Measurements from ENCODE around the gene NDUFB10.

Gene NDUFB10

GRCh38 chr16:1976216-1976520, 16.8 kb downstream of the NDUFB10 start:
- Histone ChIP-seq H3K27me3 (ENCODE audit: insufficient read depth, insufficient read length) (no peaks in the 10 kb centered on the region), H3K9me3 (ENCODE audit: insufficient read depth, low read length) (no peaks in the 10 kb centered on the region), H3K36me3 (ENCODE audit: insufficient read depth, insufficient read length, low read length) (peaks cover 72% of the 10 kb centered on the region), H3K4me3 (ENCODE audit: insufficient read length, low read depth) (no peak overlapping the region), H3K9ac (ENCODE audit: insufficient read length, low read depth) (no peak overlapping the region), H3K4me1 (ENCODE audit: insufficient read depth, insufficient read length) (peaks cover 7% of the 10 kb centered on the region)
- TF ChIP-seq YY1 (IDR thresholded peaks at IDR 0.05; ENCODE audit: insufficient read depth, insufficient read length) (no peak), SUZ12 (IDR thresholded peaks at IDR 0.05; ENCODE audit: extremely low read depth, insufficient read depth, insufficient read length) (no peak)
- no peak for DNase-seq (ENCODE audit: low read depth, low spot score)

GRCh38 chr16:1976951-1977874, 17.9 kb downstream of the NDUFB10 start:
- Histone ChIP-seq H3K9me3 (ENCODE audit: insufficient read depth, low read length) (no peaks in the 10 kb centered on the region), H3K4me3 (ENCODE audit: insufficient read length, low read depth) (no peak overlapping the region), H3K36me3 (ENCODE audit: insufficient read depth, insufficient read length, low read length) (peaks cover 72% of the 10 kb centered on the region), H3K4me1 (ENCODE audit: insufficient read depth, insufficient read length) (peaks cover 18% of the 10 kb centered on the region), H3K9ac (ENCODE audit: insufficient read length, low read depth) (no peak overlapping the region), H3K27me3 (ENCODE audit: insufficient read depth, insufficient read length) (no peaks in the 10 kb centered on the region)
- TF ChIP-seq YY1 (IDR thresholded peaks at IDR 0.05; ENCODE audit: insufficient read depth, insufficient read length) (no peak), ZNF274 (IDR thresholded peaks at IDR 0.05; ENCODE audit: low read depth, low read length) (no peak), SUZ12 (IDR thresholded peaks at IDR 0.05; ENCODE audit: extremely low read depth, insufficient read depth, insufficient read length) (no peak)
- no peak for DNase-seq (ENCODE audit: low read depth, low spot score)

GRCh38 chr16:1977875-1978268, 18.5 kb downstream of the NDUFB10 start:
- DNase-seq (ENCODE audit: low read depth, low spot score) = no peak
- H3K4me3 ChIP-seq (ENCODE audit: insufficient read length, low read depth) = no peak overlapping the region
- H3K9ac ChIP-seq (ENCODE audit: insufficient read length, low read depth) = no peak overlapping the region
- H3K27me3 ChIP-seq (ENCODE audit: insufficient read depth, insufficient read length) = no peaks in the 10 kb centered on the region
- H3K36me3 ChIP-seq (ENCODE audit: insufficient read depth, insufficient read length, low read length) = peaks cover 72% of the 10 kb centered on the region
- no peaks in the 10 kb centered on the region for H3K9me3 ChIP-seq (ENCODE audit: insufficient read depth, low read length)
- H3K4me1 ChIP-seq (ENCODE audit: insufficient read depth, insufficient read length) = peaks cover 15% of the 10 kb centered on the region
- TF ChIP-seq SUZ12 (IDR thresholded peaks at IDR 0.05; ENCODE audit: extremely low read depth, insufficient read depth, insufficient read length) (no peak), YY1 (IDR thresholded peaks at IDR 0.05; ENCODE audit: insufficient read depth, insufficient read length) (no peak), ZNF274 (IDR thresholded peaks at IDR 0.05; ENCODE audit: low read depth, low read length) (no peak)

DNA sequence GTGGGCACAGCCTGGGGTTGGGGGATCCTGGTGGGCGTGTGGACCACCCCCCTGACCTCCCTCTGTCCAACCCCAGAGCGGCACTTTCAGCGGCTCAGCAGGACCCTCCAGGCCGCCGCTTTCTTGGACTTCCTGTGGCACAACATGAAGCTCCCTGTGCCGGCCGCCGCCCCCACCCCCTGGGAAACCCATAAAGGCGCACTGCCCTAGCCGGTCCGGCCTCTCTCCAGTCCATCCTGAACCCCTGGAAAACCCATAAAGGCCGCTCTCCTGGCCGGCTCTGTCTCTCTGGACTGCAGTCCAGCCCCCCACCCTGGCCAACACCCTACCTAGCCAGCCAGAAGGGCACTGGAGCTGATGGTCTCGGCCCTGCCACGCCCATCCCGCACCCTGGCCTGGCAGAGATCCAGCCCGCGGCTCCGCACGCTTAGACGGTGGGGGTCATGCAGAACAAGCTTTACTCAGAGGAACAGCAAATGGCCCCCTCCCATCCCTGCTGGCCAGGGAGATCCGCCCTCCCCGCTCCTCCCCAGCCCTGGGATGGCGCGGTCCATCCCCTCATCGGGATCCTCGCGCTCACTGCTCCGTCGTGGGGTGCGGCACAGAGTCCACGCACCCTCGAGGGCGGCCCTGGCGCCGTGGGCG, 19.3 kb downstream of the NDUFB10 start:
- Histone ChIP-seq H3K27me3 (ENCODE audit: insufficient read depth, insufficient read length) (no peaks in the 10 kb centered on the region), H3K36me3 (ENCODE audit: insufficient read depth, insufficient read length, low read length) (peaks cover 68% of the 10 kb centered on the region), H3K9me3 (ENCODE audit: insufficient read depth, low read length) (no peaks in the 10 kb centered on the region), H3K4me1 (ENCODE audit: insufficient read depth, insufficient read length) (peaks cover 17% of the 10 kb centered on the region), H3K4me3 (ENCODE audit: insufficient read length, low read depth) (no peak overlapping the region), H3K9ac (ENCODE audit: insufficient read length, low read depth) (no peak overlapping the region)
- TF ChIP-seq YY1 (IDR thresholded peaks at IDR 0.05; ENCODE audit: insufficient read depth, insufficient read length) (no peak), ZNF274 (IDR thresholded peaks at IDR 0.05; ENCODE audit: low read depth, low read length) (no peak), SUZ12 (IDR thresholded peaks at IDR 0.05; ENCODE audit: extremely low read depth, insufficient read depth, insufficient read length) (no peak)
- DNase-seq (ENCODE audit: low read depth, low spot score) = no peak

DNA sequence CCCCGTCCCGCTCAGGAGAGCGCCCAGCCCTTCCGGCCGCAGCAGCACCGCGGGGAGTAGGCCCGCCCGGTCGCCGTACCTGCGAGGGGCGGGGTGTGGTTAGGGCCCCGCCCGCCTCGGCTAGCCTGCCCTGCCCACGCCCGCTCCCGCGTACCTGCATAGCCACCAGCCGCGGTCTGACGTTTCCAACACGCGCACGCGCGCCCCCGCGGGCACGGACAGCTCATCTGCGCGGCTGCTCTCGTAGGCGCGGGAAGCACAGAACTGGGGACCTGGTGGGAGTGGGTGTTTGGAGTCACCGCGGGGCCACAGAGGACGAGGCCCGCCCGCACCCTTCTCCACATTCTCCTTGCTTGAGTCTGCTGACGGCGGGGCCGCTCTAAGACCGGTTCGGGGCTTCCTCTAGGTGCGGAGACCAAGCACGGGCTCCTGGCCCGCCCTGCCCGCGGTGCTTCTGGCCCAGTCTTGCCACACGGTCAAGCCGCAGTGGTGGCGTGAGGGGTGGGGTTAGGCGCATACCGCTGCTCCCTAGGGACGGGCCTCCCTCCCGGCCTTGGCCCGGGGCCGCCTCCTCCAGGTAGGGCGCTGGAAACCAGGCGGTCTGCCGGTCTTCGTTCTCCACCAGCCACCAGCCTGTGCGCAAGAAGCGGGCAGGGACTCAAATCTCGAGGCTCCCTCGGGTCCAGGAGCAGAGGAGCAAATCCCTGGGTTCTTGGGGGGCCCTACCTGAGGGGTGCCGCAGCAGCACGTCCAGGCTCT, 20.1 kb downstream of the NDUFB10 start:
- H3K4me3 ChIP-seq (ENCODE audit: insufficient read length, low read depth) = no peak overlapping the region
- no peak overlapping the region for H3K9ac ChIP-seq (ENCODE audit: insufficient read length, low read depth)
- H3K4me1 ChIP-seq (ENCODE audit: insufficient read depth, insufficient read length) = peaks cover 17% of the 10 kb centered on the region
- DNase-seq (ENCODE audit: low read depth, low spot score) = no peak
- H3K9me3 ChIP-seq (ENCODE audit: insufficient read depth, low read length) = no peaks in the 10 kb centered on the region
- H3K36me3 ChIP-seq (ENCODE audit: insufficient read depth, insufficient read length, low read length) = peaks cover 59% of the 10 kb centered on the region
- H3K27me3 ChIP-seq (ENCODE audit: insufficient read depth, insufficient read length) = no peaks in the 10 kb centered on the region
- TF ChIP-seq YY1 (IDR thresholded peaks at IDR 0.05; ENCODE audit: insufficient read depth, insufficient read length) (no peak), SUZ12 (IDR thresholded peaks at IDR 0.05; ENCODE audit: extremely low read depth, insufficient read depth, insufficient read length) (no peak), ZNF274 (IDR thresholded peaks at IDR 0.05; ENCODE audit: low read depth, low read length) (no peak)

GRCh38 chr16:1980030-1980769, 20.9 kb downstream of the NDUFB10 start:
- Histone ChIP-seq H3K9ac (ENCODE audit: insufficient read length, low read depth) (no peak overlapping the region), H3K4me3 (ENCODE audit: insufficient read length, low read depth) (no peak overlapping the region), H3K27me3 (ENCODE audit: insufficient read depth, insufficient read length) (no peaks in the 10 kb centered on the region), H3K36me3 (ENCODE audit: insufficient read depth, insufficient read length, low read length) (peaks cover 56% of the 10 kb centered on the region), H3K9me3 (ENCODE audit: insufficient read depth, low read length) (no peaks in the 10 kb centered on the region), H3K4me1 (ENCODE audit: insufficient read depth, insufficient read length) (peaks cover 17% of the 10 kb centered on the region)
- TF ChIP-seq YY1 (IDR thresholded peaks at IDR 0.05; ENCODE audit: insufficient read depth, insufficient read length) (no peak), SUZ12 (IDR thresholded peaks at IDR 0.05; ENCODE audit: extremely low read depth, insufficient read depth, insufficient read length) (no peak), ZNF274 (IDR thresholded peaks at IDR 0.05; ENCODE audit: low read depth, low read length) (no peak)
- DNase-seq (ENCODE audit: low read depth, low spot score) = no peak

Measured in NT2/D1 (cell line).